Stimulated activated CD8-positive, alpha-beta memory T cell treated with anti-CD3 and anti-CD28 coated beads, Interleukin-4, amount 100 ng/mL, for 48 hours (primary cell): Measurements from ENCODE around the gene NCKAP5L.
"Not testable (repeated sequence)": the region's sequence is repeated elsewhere in the genome, so short reads cannot be mapped to it uniquely, and the experiment has no call there.

Experiments
- DNase-seq: peaks from one replicate; pipeline ENCODE4 v3.0.0-alpha.2; 2020

The NCKAP5L gene

GRCh38 chr12:49776413-49776812, 51.8 kb downstream of the NCKAP5L start:
- peak; percentile 73 for DNase-seq

- DNase-seq = not testable (repeated sequence)
These were observed 55.1 kb downstream of the NCKAP5L start for GRCh38 chr12:49773102-49773501.

DNA sequence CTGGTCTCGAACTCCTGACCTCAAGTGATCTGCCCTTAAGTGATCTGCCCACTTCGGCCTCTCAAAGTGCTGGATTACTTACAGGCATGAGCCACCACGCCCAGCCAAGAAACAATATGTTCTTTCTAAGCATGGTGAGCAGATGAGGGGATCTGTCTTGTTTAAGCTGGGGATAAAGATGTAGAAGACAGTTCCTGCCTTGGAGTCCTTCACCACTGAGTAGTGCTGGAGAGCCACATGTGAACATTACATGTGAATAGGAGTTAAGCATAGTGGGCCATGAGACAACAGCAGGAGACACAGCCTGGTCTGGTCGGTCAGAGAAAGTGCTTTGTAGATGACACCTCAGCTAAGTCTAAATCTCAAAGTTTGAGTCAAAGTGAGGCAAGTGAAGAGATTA, 60.9 kb downstream of the NCKAP5L start:
- DNase-seq = no peak

DNA sequence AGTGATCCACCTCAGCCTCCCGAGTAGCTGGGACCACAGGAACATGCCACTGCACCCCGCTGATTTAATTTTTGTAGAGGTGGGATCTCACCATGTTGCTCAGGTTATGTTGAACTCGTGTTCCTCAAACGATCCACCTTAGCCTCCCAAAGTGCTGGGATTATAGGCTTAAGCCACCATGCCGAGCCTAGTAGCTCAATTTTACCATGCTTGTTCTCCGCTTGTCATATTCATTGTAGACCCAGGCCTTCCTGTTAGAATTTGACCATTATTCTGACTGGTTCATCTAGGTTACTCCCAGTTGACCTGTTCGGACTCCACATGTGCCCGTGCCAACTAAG, 62.1 kb downstream of the NCKAP5L start:
- no peak for DNase-seq

GRCh38 chr12:49764126-49764525, 64.1 kb downstream of the NCKAP5L start:
- DNase-seq = no peak

- DNase-seq = peak; percentile 90
These were observed 65.1 kb downstream of the NCKAP5L start for GRCh38 chr12:49763006-49763591.

DNA sequence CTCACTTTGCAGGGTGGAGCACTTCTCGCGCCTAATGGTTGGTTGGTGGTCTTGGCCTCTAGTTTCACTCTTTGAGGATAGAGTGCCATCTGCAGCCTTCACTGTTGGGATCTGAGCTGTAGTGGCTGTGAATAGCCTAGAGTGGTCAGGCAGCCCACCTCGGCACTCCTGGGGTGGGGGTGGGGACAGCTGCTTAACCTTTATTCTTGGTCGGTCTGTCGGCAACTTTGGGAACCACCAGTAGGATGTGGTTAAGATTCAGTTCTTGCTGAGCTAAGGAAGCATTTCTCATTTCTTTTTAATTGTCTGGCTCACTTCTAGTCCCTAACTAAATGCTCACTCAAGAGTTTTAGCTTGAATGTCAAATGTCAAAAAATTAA, 65.8 kb downstream of the NCKAP5L start:
- DNase-seq = peak; percentile 50

GRCh38 chr12:49761677-49762467, 66.3 kb downstream of the NCKAP5L start:
- DNase-seq = no peak

GRCh38 chr12:49750996-49751393, 77.2 kb downstream of the NCKAP5L start:
- DNase-seq = no peak

DNA sequence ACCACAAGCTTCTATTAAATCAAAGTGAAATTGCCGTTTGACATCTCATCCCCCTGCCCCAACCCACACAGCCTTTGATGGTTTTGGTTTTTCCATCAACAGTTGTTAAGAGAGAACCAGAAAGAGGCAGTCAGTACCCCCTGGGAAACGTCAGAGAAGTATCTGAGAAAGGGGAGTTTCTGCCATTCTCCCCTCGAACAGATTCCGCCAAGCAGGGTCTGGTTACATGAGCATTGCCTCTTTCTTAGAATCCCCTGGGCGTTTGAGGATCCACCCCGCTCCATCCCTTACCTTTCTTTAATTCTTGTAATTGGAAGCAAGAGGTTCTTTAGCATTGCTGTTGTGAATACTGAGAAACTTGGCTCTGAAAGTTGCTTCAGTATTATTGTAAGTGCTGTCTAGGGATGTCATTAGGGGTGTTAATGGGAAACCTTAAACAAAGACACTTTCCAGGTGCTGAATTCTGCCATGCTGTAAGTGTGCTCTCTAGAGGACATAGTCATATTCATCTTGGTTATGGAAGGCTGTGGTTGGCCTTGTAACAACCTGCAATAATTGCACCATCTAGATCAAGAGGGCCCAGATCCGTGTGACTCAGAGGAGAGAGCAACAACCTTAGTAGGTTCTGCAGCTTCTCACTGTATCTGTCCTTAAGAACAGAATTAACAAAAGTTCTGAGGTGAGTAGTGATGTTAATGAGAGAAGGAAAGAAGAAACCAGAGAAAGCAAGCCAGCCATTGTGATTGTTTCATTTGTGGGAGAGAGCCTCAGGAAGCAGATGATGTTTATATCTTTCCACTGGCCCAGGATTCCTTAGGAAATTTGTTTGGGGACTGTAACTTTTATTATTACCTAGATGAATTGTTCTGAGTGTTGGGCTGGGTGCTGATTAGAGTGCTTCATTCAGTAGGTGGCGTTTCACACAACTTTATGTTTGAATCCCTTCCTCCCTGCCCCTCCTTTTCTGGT, 77.9 kb downstream of the NCKAP5L start:
- peak; percentile 69 for DNase-seq

DNA sequence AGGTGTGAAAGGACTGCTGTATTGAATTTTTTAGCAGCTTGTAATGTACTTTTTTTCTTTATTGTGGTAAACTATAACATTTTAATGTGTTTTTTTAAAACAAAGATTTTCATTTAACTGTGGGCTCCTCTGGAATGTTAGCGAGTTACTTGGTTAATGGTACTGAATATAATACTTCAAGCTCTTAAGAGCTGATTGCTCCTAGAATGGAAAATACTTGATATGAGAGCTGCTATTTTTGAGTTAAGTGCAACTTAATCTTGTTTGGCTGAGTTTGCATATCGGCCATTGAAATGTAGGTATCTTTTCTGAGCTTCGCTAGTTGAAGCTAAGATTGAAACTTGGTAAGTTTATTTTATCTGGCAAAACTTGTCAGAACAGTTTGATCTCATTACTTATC, 79.4 kb downstream of the NCKAP5L start:
- no peak for DNase-seq

- DNase-seq = no peak
These were observed 79.9 kb downstream of the NCKAP5L start for GRCh38 chr12:49748306-49748705.

DNA sequence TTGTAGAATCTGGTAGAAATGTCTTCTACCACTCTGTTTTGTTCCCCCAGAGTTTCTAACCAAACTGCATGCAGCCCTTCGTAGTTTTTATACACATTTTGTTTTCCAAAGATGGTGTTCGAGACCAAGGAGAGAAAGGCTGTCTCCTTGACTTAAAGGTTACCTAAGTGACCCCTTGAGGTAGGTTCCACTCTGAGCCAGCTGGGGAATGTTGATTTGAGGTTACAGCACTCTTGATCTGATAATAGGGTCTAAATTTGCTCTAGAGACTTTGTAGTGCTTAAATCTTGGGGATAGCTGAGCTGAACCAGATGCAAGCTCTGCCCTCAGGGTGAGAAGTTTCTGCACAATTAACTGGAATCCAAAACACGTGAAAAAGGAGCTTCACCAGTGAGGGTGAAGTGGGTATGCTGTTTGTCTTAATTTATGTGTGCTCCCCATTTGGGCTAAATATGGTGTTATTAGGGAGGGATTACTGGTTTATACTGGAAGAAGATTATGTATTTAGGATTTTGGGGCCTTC, 83.8 kb downstream of the NCKAP5L start:
- no peak for DNase-seq

- peak; percentile 91 for DNase-seq
These were observed 86.2 kb downstream of the NCKAP5L start for GRCh38 chr12:49741882-49742620.
